CD1c-positive myeloid dendritic cell (primary cell): ENCODE data around the gene FRMD7.
"Not testable (repeated sequence)": the region's sequence is repeated elsewhere in the genome, so short reads cannot be mapped to it uniquely, and the experiment has no call there.

Source experiments
- DNase-seq: peaks from one replicate; pipeline ENCODE4 v3.0.0-alpha.2; 2016; ENCODE audit errors: extremely low spot score

Gene FRMD7, protein sequence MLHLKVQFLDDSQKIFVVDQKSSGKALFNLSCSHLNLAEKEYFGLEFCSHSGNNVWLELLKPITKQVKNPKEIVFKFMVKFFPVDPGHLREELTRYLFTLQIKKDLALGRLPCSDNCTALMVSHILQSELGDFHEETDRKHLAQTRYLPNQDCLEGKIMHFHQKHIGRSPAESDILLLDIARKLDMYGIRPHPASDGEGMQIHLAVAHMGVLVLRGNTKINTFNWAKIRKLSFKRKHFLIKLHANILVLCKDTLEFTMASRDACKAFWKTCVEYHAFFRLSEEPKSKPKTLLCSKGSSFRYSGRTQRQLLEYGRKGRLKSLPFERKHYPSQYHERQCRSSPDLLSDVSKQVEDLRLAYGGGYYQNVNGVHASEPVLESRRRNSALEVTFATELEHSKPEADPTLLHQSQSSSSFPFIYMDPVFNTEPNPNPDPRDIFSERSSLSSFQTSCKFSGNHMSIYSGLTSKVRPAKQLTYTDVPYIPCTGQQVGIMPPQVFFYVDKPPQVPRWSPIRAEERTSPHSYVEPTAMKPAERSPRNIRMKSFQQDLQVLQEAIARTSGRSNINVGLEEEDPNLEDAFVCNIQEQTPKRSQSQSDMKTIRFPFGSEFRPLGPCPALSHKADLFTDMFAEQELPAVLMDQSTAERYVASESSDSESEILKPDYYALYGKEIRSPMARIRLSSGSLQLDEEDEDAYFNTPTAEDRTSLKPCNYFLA

DNA sequence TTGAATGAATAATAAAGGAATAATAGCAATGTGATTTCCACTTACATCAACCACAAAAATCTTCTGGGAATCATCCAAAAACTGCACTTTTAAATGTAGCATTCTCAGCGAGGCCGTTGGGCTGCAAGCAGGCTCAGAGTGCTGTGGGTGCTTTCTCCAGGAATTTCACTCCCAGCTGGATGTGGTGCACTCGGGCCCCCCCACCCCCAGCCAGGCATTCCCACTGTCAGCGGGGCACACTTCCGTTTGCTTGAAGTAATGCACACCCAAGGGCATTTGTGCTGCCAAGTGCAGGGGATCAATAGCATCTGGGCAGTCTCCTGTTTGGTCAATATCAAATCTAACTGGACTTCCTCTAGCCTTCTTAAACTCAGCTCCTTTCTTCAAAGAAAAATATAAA lies at the start of gene FRMD7:
Gene FRMD7 (minus strand): TSS at position 278 of the 400 bp plus-strand sequence. CDS start 176 bp downstream, at position 102.
- no peak for DNase-seq

DNA sequence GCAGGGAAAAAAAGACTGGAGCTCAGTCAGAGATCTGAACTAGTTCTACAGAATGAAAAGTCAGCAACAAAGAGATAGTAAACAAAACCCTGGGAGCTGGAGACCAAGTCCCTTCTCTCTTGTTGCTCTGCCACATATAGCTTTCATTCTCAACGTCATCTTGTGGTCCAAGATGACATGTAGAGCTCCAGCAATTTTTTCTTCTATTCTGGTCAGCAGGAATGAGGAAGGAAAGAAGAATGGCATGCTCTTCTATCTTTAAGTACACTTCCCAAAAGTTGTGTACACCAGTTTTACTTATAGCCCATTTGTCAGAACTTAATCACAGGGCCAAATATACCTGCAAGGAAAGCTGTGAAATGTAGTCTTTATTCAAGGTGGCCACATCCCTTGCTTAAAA lies 45.8 kb upstream of the FRMD7 start:
- no peak for DNase-seq

DNA sequence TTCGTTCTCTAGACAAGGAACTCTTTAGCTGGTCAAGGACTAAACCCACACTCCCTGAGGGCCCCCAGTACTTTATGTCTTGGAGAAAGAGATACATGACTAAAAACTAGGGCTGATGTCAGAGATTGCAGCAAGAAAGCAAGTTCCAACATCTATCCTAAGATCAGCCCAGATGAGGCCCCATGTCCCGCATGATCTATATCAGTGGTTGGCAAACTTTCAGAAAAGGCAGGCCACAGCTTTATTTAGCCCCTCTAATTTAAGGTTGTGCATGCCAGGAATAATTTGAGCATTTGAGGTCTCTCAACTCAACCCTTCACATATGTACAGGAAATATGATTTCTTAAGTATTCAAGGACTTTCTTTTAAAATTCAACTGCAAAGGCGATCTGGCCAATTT lies 44.1 kb upstream of the FRMD7 start:
- no peak for DNase-seq

DNA sequence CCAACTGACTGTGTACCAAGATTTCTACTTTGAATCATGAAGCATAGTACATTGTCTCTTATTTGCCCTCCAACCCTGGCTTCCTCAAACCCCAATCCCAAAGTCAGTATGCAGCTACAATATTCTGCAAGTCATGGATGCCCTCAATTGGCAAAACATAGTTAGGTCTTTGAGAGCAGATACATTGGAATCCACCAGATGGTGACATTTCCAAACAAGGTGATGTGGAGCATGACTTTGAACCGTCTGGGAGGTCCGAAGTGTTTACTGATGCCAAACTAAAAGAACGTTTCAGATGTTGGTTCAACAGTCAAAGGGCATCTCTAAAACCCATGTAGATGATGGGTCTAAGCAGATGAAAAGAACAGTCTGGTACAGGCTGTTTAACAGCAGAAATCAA lies 43.7 kb upstream of the FRMD7 start:
- DNase-seq, result no peak

DNA sequence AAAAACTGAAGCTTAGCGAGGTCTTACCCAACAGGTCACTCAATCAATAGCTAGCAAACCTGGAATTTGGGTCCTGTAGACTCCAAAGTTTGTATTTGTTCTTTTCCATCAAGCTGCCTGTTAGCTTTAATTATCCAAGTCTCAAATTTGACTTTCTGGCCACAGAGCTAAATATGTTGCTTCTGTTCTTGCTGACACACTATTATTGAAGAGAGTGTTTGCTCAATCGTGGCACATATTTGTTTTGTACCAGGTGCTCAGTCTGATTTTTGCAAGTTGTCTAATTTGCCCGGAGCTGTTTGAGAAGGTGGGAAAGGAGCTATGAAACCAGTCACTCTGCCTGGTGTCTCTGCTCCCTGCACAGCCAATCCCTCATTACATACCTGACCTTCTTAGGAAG lies 41.7 kb upstream of the FRMD7 start:
- DNase-seq, result no peak

DNA sequence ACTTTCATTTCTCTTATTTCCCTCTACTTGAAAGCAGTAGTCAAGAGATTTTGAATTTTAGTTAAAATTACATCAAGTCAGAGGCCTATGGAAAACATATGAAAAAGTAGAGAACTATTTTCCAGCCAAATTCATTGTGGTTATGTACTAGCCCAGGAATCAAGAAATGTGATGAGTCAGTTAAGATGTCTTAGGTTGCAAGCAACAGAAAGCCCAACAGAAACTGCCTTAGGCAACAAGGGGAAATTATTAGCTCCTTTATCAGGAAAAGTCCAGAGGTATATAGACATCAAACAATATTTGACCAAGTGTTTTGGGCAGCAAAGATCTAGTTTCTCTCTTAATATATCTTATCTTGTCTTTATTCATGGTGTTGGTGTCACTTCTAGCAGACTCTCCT lies 37.8 kb upstream of the FRMD7 start:
- DNase-seq, result no peak

DNA sequence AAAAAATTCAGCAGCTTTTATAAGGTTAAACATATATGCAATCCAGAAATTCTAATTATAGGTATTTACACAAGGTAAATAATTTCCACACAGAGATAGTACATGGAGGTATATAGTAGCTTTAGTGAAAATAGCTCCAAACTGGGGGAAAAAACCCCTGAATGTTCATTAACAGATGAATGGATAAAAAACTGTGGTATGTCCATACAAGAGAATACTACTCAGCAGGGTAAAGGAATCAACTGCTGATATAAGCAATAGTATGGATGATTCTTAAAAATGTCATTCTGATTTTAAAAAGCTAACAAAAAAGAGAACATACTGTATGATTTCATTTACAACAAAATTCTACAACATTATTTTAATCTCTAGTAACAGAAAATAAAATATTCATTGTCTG lies 37.2 kb upstream of the FRMD7 start:
- DNase-seq, result no peak

DNA sequence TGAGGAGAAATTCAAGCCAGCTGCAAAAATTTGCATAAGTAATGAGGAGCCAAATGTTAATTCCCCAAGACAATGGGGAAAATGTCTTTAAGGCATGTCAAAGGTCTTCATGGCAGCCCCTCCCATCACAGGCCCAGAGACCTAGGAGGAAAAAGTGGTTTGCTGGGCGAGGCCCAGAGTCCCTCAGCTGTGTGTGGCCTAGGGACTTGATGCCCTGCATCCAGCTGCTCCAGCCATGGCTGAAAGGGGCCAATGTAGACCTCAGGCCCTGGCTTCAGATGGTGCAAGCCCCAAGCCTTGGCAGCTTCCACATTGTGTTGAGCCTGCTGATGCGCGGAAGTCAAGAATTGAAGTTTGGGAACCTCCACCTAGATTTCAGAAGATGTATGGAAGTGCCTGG lies 35.3 kb upstream of the FRMD7 start:
- DNase-seq, result not testable (repeated sequence)

DNA sequence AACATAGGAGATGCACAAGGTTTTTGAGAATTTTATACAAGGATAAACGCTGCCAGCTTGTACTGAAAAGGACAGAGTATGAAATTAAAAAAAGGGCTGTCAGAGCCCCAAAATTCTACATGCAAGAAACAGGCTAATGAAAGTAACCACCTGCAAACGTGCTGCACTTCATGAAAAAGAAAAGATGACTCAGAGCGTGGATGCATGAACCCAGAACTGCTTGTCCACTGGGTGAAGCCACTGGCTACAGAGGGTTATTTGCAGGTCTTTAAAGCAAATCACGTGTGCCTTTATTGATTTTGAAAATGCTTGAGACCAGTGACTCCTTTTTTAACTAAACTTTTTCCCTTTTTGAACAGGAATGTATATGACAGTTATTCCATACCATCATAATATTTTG lies 25.3 kb upstream of the FRMD7 start:
- no peak for DNase-seq

DNA sequence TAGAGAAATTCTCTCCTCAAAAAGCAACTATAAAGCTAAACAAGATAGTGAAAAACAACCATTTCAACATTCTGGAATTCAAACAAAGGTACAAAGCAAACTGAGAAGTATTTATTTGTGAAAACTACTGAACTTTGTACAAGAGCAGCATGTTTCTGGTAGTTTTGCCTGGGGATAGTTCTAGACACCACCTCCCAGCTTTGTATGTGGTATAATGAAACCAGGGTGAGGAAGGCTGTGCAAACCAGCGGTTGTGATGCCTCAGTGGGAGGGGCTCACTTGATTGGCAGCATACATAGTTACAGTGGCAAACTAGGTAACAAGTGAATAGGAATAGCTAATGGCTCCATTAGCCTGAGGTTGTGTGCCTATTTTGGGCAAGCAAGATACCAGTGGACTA lies 18.6 kb upstream of the FRMD7 start:
- DNase-seq, result no peak

DNA sequence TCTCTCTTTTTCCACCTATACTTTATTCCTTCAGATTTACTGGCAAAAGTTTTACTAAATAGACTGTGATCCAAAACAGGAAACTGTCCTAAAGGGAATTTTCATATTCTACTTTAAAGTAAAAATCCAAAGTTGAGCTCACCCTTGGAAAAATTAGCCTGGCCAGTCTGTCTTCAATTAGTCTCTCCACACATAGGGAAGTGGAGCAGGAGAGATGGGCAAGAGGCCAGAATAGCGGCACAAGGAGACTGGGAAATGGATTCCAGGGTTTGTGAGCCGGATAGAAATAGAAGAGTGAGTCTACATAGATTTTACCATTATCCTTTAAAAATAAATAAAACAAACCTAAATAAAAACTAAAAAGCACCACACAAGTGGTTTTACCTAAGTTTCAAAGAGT lies 16.2 kb upstream of the FRMD7 start:
- no peak for DNase-seq

DNA sequence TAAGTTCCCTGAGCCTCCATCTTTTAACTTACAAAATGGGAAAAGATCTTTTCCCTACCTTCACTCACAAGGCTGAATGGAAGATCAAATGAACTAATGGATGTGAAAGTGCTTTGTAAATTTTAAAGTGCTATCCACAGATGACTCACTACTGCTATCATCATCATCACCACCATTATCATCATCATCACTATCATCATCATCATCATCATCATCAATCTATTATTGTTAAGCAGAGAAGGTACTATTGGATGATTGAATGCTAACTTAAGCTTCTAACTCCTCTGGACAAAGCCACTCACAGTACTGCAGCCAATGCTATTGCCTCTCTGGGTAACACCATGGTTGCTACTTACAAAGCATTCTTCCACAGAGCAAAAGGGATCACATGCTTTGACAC lies 1.9 kb downstream of the FRMD7 start:
- no peak for DNase-seq

DNA sequence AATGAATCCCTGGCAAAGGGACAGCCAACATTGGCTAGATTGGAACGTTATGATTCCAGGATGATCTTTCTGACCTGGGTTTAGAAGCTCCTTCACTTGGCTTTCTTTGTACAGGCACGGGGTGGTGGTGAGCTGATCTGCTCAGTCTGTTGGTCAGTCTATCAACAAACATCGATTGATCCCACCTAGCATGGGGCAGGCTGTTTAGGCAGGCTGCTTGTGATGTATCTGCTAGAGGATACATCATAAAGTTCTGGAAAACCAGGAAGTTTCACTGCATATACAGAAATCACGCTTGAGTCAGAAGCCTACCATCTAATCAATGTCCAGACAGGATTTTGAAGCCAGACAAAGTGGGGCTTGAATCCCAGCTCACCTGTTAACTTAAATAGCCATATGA lies 6.9 kb downstream of the FRMD7 start:
- DNase-seq, result no peak

DNA sequence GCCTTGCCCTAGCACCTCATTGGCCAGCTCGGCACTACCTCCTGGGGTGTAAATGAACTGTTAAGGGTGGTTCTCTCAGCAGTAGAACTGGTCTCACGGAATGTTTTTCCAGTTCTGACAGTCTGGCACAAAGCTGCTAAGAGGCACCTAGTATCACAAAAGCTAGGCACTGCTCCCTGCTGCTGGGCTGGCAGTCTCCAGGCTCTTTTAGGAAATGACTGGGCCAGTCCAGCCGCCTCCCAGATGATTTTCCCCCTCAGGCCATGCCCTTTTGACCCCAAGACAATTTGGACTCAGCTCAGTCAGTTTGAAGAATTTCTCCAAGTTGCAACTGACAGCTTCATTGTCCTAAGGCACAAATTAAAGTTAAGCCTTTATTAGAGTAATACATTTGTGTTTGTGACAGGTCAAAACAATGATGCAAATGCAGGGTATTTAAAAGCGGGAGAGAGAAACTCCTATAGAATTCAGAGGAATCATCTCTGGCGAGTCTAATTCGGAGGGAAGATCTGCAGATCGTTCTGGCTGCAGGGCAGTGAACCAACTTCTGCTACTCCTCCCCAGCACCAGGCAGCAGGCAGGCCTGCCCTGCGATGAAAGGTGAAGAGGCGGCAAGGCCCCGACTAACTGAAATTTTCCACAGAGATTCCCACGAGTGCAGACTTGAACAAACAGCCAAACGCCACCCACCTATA lies 7.9 kb downstream of the FRMD7 start:
- no peak for DNase-seq

DNA sequence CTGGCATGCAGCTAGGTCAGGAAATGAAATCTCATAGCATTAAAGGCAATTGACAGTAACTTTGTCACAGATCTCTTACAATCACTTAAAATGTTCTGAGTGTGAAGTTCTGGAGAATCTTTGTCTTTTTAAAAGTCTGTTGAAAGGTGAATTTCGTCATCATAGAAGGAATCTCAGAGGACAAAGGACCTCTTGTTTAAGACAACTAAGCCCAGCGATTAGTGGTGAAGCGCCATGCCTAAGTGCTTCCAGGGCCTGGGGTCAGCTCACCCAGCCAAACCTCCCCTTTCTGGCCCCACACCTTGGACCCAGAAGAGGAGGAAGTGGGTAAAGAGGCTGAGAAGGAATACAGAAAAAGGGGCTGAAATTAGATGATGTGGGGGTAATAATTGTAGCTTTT lies 8.5 kb downstream of the FRMD7 start:
- DNase-seq, result no peak

DNA sequence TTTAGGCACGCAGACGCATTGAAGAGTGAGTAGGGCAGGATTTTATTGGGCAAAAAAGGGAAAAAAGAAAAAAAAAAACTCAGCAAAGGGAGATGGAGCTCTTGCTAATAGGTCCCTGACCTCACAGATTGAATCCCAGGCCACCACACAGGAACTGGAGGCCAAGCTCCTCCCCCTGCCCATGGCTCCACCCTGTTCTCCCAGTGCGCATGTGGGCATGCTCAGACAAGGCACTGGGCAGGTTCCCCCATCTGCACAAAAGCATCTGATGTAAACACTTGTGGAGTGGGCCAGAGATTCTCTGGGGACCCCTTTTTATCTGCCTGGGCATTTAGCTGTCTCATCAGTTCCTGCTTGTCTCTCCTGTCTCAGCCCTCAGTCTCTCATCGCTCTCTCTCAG lies 9.5 kb downstream of the FRMD7 start:
- no peak for DNase-seq

DNA sequence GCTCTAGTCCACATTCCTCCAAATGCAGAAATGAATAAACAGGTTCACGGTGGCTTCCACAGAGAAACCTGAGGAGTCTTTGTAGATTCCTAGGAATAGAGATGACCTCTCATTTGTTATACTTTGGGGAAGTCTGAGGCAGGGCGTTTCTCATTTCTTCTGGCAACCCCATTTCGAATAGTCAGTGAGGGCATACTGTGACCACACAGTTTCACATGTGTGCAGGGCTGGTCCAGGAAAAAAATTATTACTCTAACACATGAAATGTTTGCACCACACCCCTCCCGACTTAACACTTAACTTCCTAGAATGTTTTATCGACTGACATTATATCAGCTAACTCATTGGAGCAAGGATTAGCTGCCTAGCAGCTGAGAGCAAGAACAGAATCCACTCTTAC lies 12.0 kb downstream of the FRMD7 start:
- DNase-seq, result peak; percentile 6

DNA sequence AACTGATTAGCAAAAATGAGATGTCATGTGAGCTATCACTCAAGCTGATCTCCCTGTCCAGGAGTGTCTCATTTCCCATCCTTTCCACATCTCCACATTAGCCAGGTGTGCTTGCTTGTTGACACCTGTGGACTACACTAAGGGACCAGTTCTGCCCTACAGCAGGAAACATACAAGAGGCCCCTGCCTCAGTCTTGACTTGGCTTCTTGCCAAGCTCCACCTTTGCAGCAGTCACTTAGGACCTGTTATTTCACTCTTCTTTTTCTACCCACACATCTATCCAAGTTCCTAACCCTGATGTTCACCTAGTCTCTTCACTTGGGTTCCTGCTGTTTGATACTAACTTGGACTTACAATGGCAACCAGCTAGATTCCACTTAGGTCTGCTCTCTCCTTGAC lies 13.2 kb downstream of the FRMD7 start:
- no peak for DNase-seq

DNA sequence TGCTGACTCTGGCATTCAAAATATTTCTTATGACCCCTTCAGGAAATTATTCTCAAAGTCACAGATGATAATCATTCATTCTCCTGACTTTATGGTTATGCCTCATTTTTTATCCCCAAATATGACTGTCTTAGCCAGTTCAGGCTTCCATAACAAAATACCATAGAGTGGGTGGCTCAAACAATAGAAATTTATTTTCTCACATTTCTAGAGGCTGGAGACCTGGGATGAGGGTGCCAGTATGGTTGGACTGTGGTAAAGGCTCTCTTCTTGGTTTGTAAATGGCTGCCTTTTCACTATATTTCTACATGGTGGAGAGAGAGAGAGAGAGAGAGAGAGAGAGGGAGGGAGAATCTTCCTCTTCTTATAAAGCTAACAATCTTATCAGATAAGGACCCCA lies 20.5 kb downstream of the FRMD7 start:
- no peak for DNase-seq

DNA sequence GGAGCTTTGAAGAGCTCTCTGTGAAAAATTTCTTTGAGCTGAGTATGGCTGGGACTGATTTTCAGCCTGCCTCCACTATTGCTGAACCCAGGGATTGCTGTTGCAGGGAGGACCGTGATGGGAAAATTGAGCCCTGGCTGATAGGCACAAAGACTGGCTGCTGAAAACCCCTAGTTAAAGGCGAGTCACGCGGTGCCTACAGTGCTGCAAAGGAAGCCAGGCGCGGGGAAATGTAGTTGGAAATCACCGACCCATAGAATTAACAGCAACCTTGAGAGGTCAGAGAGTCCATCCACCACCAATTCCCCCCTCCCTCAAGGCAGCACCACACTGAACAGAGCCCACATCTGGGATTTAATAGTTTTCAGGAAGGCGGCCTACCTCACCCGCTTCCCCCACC lies 26.0 kb downstream of the FRMD7 start:
- DNase-seq, result no peak

DNA sequence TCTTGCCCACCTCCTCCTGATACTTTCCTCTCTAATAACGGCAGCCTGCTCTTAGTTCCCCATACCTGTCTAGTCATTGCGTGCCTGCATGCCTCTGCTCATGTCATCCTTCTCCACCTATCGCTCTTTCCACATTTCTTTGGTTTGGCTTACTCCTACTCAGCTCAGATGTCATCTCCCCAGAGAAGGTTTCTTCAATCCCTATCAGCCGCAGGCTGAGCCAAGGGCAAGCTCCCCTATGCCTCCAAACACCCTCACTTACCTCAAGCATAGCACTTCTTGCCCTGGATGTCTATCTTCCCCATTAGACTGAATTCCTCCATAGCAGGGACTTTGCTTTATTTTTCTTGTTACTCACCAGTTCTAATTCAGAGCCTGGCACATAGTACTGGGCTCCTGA lies 26.6 kb downstream of the FRMD7 start:
- no peak for DNase-seq

DNA sequence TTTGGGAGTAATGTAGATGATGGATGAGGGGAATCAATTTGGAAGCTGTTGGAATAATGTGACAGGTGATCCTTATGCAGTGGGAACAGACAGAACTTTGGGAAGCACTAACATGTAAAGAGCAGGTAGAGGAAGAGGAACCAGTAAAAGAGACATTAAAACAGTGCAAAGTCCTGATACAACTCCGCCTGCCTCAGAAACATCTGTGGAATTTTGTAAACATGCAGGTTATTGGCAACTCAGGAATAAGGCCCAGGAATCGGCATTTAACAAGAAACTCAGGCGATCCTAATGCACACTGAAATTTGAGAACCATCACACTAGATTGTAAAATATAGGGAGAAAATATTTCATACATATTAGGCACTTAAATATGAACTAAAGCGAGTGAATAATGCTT lies 29.1 kb downstream of the FRMD7 start:
- not testable (repeated sequence) for DNase-seq

DNA sequence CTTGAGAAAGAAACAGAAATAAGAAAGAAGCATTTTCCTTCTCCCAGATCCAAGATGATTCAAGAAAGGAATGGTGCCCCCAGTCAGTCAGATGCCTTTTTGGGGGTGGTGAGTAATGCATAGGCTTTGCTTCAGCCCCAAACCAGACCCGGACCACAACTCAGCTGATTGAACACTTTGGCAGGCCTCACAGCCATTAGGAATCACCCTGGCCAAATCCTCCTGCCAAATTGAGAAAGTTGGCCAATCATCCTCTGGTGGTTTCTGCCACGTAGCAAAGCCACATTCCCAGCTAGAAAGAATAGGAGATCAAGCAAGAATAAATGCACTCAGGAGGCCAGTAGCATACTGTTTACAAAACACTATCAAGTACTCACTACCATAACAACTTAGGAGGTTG lies 33.7 kb downstream of the FRMD7 start:
- no peak for DNase-seq
